COLO668 (cell line): ENCODE results near the gene LEMD1.
"Not testable (repeated sequence)": the region's sequence is repeated elsewhere in the genome, so short reads cannot be mapped to it uniquely, and the experiment has no call there.

ENCODE experiments used
- DNase-seq: peaks from one replicate; lab custom pipeline; 2025; ENCODE audit not compliant: unreplicated experiment; lab: John Stamatoyannopoulos, UW

Gene LEMD1

DNA sequence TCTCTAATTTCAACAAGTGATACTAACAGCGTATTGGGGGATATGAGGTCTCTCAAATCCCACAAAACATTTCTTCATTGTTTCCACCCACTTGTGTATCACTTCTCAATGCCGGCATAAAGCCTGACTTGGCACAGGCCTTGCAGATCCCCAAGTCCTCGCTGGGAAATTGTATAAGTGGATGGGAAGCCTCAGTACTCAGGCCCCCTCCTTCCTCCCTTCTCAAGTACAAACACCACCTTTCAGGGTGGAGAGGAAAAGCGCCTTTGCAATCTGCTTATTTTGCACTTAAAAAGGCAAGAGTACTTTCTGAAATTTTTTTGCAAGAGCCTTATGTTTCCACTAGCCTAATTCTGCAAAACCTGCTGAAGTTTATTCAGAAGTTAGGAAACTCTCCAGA lies 39.3 kb downstream of the LEMD1 start:
- no peak for DNase-seq

GRCh38 chr1:205381305-205381704 lies 40.6 kb downstream of the LEMD1 start:
- no peak for DNase-seq

- DNase-seq = no peak
These were observed 41.0 kb downstream of the LEMD1 start for GRCh38 chr1:205380882-205381281.

DNA sequence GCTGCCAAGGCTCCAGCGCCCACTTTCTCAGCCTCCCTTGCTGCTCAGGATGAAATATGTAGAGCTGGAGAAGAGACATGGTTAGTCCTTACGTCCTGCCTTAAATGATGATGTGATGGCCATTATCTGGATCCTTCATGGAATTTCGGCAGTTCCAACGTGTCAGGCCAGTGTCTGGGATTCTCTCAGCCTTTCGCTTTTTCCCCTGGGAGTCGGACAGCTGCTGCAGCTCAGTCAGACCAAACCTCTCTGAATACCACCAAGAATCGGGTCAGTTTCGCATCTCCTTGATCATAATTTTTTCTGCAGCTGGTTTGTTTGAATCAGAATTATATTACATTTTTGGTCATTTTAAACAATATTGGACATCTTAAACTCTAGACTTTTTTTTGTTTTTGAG lies 42.8 kb downstream of the LEMD1 start:
- no peak for DNase-seq

- no peak for DNase-seq
These were observed 44.5 kb downstream of the LEMD1 start for GRCh38 chr1:205377355-205377754.

GRCh38 chr1:205376739-205377138 lies 45.1 kb downstream of the LEMD1 start:
- no peak for DNase-seq

DNA sequence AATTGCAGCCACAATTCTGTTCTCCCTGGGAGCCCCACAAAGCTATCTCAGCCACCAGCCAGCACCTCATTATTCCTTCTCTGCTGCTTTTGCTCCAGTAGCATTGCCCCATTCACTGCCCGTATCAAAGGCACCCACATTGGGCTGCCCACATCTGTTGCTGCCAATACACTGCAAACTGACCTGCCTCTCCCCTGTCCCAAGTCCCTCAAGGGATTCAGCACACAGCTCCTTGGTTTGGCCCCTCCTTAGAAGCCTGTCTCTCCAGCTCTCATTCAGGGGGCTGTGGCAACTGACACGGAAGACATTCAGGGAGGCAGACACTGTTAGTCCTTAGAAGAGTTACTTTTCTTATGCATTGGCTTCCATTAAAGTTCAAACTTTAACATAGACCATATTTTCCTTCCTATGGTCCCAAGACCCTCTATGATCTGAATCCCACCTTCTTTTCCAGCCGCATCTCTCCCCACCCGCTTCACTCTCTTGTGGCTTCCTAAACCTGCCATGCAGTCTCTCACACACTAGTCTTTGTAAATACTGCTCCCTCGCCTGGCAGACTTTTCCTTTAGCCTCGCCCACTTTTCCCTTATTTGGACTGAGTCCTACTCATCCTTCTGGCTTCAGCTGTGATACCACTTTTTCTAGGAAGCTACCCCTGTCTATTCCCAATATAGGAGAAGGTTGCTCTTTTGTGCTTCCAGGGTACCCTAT lies 45.9 kb downstream of the LEMD1 start:
- peak; percentile 27 for DNase-seq

DNA sequence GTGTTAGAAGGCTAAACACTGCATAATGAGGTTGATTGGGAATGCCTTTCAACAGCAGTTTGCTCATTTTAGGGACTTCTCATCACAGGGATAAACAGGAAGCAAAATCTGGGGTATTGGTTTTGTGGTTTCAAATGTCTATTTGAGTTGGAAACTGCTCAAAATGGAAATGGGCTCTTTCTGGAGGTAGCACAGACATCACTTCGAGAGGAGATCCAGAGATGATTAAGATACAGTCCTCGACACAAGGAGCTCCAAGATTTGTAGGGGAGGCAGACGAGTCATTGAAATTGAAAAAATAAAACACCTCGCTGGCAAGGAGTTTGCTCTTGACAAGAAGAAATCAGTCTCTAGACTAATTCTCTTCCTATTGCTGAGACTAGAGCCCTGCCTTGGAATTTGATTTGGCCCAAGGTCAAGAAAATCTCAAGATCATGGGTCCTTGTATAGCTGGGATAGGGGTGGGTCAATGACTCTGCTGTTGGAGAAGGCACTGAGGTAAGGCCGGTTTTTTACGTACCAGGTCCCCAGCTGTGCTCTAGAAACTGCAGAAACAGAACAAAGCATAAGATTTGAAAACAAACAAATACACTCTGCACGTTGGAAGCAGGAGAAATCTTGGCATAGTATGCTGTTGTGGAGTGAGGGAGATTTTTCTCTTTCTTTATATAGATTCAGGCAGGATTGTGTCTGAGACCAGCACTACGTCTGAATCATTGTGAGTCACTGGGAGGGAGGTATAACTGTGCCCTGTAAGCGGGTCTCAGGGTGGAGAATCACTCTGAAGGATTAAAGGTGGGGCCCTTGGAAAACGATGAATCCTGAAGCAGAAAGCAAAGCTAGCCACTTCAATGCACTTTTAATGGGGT lies 47.4 kb downstream of the LEMD1 start:
- no peak for DNase-seq

GRCh38 chr1:205373798-205374175 lies 48.1 kb downstream of the LEMD1 start:
- DNase-seq = no peak

- DNase-seq = no peak
These were observed 48.6 kb downstream of the LEMD1 start for GRCh38 chr1:205373022-205373797.

DNA sequence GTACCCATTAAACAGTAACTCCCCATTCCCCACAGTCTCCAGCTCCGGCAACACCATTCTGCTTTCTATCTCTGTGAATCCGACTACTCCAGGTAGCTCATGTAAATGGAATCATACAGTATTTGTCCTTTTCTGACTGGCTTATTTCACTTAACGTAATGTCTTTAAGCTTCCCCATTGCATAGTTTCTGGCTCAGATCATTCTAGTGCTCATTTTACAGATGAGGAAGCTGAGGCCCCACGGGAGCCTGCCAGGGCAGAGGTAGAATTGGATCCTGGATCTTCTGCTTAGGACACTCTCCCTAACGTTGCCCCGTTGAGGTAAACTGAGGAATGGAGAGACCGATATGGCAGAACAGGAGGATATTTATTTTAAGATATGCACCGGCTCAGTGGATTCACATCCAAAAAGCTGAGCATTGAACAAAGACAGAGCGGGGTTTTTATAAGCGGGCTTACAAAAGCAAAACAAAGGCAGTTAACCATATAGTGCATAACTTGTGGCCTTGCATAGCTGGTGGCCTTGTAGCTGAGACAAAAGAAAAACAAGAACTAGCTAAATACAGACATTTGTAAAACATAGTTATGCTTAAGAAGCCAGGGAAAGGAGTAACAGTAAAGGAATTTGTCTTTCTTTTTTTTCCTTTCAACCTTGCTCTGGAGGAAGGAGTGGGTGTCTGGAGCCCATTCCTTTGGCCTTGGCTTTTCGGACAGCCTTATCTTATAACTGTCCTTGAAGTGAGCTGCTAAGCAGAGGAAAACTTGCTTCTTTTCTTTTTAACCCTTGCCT lies 49.8 kb downstream of the LEMD1 start:
- no peak for DNase-seq

GRCh38 chr1:205370780-205371179 lies 51.1 kb downstream of the LEMD1 start:
- DNase-seq = no peak

GRCh38 chr1:205369701-205370123 lies 52.1 kb downstream of the LEMD1 start:
- DNase-seq = no peak

DNA sequence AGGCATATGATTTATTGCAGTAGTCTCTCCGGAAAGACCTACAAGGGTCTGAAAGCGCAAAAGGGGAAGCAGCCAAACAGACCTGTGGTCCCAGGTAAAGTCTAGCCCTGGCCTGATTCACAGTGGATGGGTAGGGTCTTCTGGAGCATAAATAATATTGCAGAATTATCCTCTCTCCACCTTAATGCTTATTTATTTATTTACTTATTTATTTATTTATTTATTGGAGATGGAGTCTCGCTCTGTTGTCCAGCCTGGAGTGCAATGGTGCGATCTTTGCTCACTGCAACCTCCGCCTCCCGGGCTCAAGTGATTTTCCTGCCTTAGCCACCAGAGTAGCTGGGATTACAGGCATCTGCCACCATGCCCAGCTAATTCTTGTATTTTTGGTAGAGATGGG lies 53.4 kb downstream of the LEMD1 start:
- DNase-seq = no peak

GRCh38 chr1:205365945-205366463 lies 55.9 kb downstream of the LEMD1 start:
- peak; percentile 35 for DNase-seq

DNA sequence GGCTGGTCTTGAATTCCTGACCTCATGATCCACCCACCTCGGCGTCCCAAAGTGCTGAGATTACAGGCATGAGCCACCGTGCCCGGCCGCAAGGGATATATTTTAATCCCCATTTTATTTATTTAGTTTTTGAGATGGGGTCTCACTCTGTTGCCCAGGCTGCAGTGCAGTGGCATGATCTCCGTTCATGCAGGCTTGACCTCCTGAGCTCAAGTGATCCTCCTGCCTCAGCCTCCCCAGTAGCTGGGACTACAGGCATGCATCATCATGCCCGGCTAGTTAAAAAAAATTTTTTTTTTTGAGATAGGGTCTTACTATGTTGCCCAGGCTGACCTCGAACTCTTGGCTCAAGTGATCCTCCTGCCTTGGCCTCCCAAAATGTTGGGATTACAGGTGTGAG lies 56.8 kb downstream of the LEMD1 start:
- DNase-seq = not testable (repeated sequence)

GRCh38 chr1:205360891-205361290 lies 61.0 kb downstream of the LEMD1 start:
- DNase-seq = no peak

DNA sequence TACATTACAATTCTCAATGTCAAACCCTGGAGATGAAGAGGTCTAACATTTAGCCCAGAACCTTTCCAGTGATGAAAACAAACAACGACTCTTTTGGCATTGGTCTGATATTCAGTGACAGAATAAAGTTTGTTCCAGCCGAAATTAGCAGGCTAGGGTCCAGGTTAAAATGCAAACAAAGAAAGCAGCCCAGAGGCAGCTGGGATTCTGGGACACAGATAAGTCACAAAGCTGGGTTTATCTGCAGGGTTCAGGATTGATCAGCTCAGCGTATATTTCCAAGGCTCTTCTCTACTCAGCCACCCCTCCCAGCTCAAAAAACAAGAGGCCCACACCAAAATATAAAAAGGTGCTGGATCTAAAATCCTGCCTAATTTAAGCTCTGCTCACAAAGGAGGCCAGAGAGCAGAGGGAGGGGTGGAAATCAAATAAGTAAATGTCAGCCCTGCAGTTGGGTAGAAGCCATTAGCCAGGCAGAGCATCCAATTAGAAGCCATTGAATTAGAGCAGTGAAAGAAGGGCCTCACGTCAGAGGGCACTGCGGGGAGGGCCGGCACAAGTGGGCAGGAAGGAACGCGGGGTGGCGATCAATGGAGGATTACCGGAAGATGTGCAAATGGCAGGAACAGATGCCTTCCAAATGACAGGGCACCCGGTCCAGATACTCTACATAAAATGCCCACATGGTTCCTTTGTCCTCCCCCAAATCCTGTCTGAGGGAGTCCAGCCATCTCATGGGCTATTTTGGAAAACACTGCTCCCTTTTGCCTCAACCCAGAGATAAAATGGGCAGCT lies 61.9 kb downstream of the LEMD1 start:
- no peak for DNase-seq

DNA sequence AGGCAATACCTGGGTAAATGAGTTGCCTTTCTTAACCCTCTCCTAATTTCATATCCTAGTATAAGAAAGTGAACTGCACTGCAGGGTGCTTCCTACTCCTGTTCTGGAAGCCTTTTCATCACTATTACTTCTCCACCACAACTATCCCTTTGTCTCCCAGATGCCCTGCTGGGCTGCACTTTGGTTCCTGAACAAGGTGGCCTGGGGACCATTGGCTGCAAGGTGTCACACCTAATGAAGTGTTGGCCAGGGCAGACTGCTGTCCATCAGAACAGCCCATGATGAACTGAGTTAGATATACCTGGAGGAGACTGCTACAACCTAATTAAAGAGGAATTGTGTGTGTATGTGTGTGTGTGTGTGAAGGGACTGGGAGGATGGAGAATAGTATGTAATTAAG lies 63.3 kb downstream of the LEMD1 start:
- no peak for DNase-seq

GRCh38 chr1:205357567-205357966 lies 64.3 kb downstream of the LEMD1 start:
- no peak for DNase-seq
